ENCODE measurements around the gene HES5. TPM values are rescaled to one million over a fixed set of nuclear protein-coding genes. Genes with fewer than 3 reads are reported as not detected.

The HES5 gene
- total and polyA plus RNA-seq, 2 of the 13 experiments (the other 11 are each of a cell fraction or from before 2014, with no cell fraction given): not detected

- TF ChIP-seq MXI1 (IDR thresholded peaks at IDR 0.05; ENCODE audit: borderline replicate concordance, low read depth, low read length) (peak; percentile 53; the same call in 1 of the 3 replicates), HOMEZ (CRISPR knock-in tag; IDR thresholded peaks at IDR 0.05; ENCODE audit: low read depth) (peak; percentile 59; the same call in 1 of the 2 replicates), NFE2 (CRISPR knock-in tag; IDR thresholded peaks at IDR 0.05) (no peak), ZFP37 (CRISPR knock-in tag; IDR thresholded peaks at IDR 0.05; ENCODE audit: borderline replicate concordance) (no peak), CREM (IDR thresholded peaks at IDR 0.05) (0 out of 2 replicates have a peak, but pooled peaks have one; percentile 39), CREM (CRISPR knock-in tag; IDR thresholded peaks at IDR 0.05) (no peak), DNMT1 (CRISPR knock-in tag; IDR thresholded peaks at IDR 0.05) (0 out of 2 replicates have a peak, but pooled peaks have one; percentile 22), ZNF550 (CRISPR knock-in tag; IDR thresholded peaks at IDR 0.05; ENCODE audit: borderline replicate concordance) (no peak), ZNF749 (CRISPR knock-in tag; IDR thresholded peaks at IDR 0.05; ENCODE audit: borderline replicate concordance) (no peak), ZNF18 (CRISPR knock-in tag; IDR thresholded peaks at IDR 0.05; ENCODE audit: insufficient replicate concordance) (peak; percentile 85), ZNF235 (CRISPR knock-in tag; IDR thresholded peaks at IDR 0.05; ENCODE audit: borderline replicate concordance) (no peak), ZNF263 (CRISPR knock-in tag; IDR thresholded peaks at IDR 0.05) (0 out of 2 replicates have a peak, but pooled peaks have one; percentile 6), ZNF331 (CRISPR knock-in tag; IDR thresholded peaks at IDR 0.05) (0 out of 2 replicates have a peak, but pooled peaks have one; percentile 17), SSRP1 (CRISPR knock-in tag; IDR thresholded peaks at IDR 0.05) (0 out of 2 replicates have a peak, but pooled peaks have one; percentile 52), ARID4A (CRISPR knock-in tag; IDR thresholded peaks at IDR 0.05; ENCODE audit: borderline replicate concordance) (peak; percentile 55; the same call in 1 of the 2 replicates), ZNF574 (CRISPR knock-in tag; IDR thresholded peaks at IDR 0.05) (peak; percentile 52; the same call in 1 of the 2 replicates), RCOR2 (CRISPR knock-in tag; IDR thresholded peaks at IDR 0.05) (peak; percentile 34; the same call in 1 of the 2 replicates), ZMYM2 (CRISPR knock-in tag; IDR thresholded peaks at IDR 0.05) (0 out of 2 replicates have a peak, but pooled peaks have one; percentile 60), STAG1 (CRISPR knock-in tag; IDR thresholded peaks at IDR 0.05) (peak; percentile 18; the same call in 1 of the 2 replicates)
These were observed 46.0 kb upstream of the HES5 start (continued) for GRCh38 chr1:2575801-2576663.

Measured in HepG2 (cell line).